MM.1S (cell line): Measurements from ENCODE around the gene L3MBTL3.

Experiments used
- DNase-seq: peaks from one replicate; pipeline ENCODE4 v3.0.0-alpha.2; 2015
- H2AFZ ChIP-seq: fragments of 300-600 bp; sonication (generic); 2 replicates; pipeline ENCODE4 v1.6.0; 2016; ENCODE audit warnings: antibody characterized with exemption, low read length
- H3F3A ChIP-seq: fragments of 300-600 bp; sonication (generic); 2 replicates; pipeline ENCODE4 v1.6.1; 2016; ENCODE audit warnings: mild to moderate bottlenecking, antibody characterized with exemption, low read length, moderate library complexity, mixed read lengths; ENCODE audit not compliant: insufficient read depth
- H3K27ac ChIP-seq: fragments of 300-600 bp; sonication (generic); 2 replicates; pipeline ENCODE4 v1.5.1; 2016; ENCODE audit warnings: mild to moderate bottlenecking, low read length
- H3K27me3 ChIP-seq: fragments of 300-600 bp; sonication (generic); replicated peaks from 2 replicates; pipeline ENCODE4 v1.6.0; 2016; ENCODE audit warnings: low read length; ENCODE audit not compliant: insufficient read depth
- H3K36me3 ChIP-seq: fragments of 300-600 bp; sonication (generic); replicated peaks from 2 replicates; pipeline ENCODE4 v1.6.1; 2016; ENCODE audit warnings: mild to moderate bottlenecking, low read length, mixed read lengths; ENCODE audit not compliant: insufficient read depth
- H3K4me1 ChIP-seq: fragments of 300-600 bp; sonication (generic); 2 replicates; pipeline ENCODE4 v1.6.1; 2016; ENCODE audit warnings: low read length, mixed read lengths
- H3K4me2 ChIP-seq: fragments of 300-600 bp; sonication (generic); 2 replicates; pipeline ENCODE4 v1.6.0; 2016; ENCODE audit warnings: low read depth, low read length
- H3K4me3 ChIP-seq: fragments of 300-600 bp; sonication (generic); 2 replicates; pipeline ENCODE4 v1.5.1; 2016; ENCODE audit warnings: low read length, mixed read lengths
- H3K79me2 ChIP-seq: fragments of 300-600 bp; sonication (generic); 2 replicates; pipeline ENCODE4 v1.6.1; 2016; ENCODE audit warnings: mixed run types, low read length, mixed read lengths
- H3K9ac ChIP-seq: fragments of 300-600 bp; sonication (generic); 2 replicates; pipeline ENCODE4 v1.6.1; 2016; ENCODE audit warnings: low read length, mixed read lengths
- H3K9me2 ChIP-seq: fragments of 300-600 bp; sonication (generic); replicated peaks from 2 replicates; pipeline ENCODE4 v1.6.1; 2016; ENCODE audit warnings: mild to moderate bottlenecking, low read length, mixed read lengths; ENCODE audit not compliant: insufficient read depth
- H3K9me3 ChIP-seq: fragments of 300-600 bp; sonication (generic); replicated peaks from 2 replicates; pipeline ENCODE4 v1.6.1; 2016; ENCODE audit warnings: mild to moderate bottlenecking, low read length, mixed read lengths; ENCODE audit not compliant: insufficient read depth
- H4K20me1 ChIP-seq: fragments of 300-600 bp; sonication (generic); 2 replicates; pipeline ENCODE4 v1.6.1; 2016; ENCODE audit warnings: mild to moderate bottlenecking, low read length, moderate library complexity, mixed read lengths; ENCODE audit not compliant: insufficient read depth
- EZH2 ChIP-seq: fragments of 300-600 bp; sonication (generic); optimal IDR thresholded peaks from 2 replicates; pipeline ENCODE3; 2017; ENCODE audit warnings: low read depth, mild to moderate bottlenecking, antibody characterized with exemption, low read length, mixed read lengths
- EZH2phosphoT487 ChIP-seq: fragments of 300-600 bp; sonication (generic); IDR thresholded peaks from 2 replicates; pipeline ENCODE4 v1.6.1; 2018; ENCODE audit warnings: antibody characterized with exemption, low read length
- TF ChIP-seq, protein P1 (sequence below): fragments of 300-600 bp; sonication (generic); IDR thresholded peaks from 2 replicates; pipeline ENCODE4 v1.5.1; 2016; ENCODE audit warnings: antibody characterized with exemption, low read length, mixed read lengths

The L3MBTL3 gene

DNA sequence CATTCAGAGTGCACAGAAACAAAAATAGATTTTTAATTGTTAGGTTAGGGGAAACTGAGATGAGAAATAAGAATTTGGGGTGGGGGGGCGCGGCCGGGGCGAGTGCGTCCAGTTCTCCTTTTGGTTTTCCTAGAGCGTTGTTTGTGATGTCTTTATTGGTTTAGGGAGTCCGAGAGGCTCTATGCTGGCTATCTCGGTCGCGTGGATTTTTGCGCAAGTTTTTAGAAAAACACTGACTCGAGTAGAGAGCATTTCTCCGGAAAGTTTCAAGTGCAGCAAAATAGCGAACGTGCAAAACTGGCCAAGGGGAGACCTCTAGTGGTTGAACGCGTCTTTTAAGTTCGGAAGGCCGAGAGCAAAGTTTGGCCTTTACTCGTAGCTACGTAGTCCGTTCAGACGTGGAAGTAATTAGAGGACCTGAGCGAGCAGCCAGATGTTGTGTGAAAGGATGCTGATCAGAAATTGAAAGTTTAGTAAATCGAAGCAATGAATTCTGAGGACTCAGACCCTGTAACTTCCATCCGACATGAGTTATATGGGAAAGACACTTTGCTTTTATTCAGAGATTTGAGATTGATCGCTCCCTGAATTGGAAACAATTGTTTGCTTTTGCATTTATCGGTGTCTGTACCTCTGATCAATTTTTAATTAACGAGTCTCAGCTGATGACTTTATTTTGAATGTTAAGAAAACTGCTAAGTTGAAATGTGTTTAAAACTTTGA is 2.7 kb downstream of the L3MBTL3 start:
- peaks cover 9% of the 10 kb centered on the region; the same call in 1 of the 2 replicates for H3K4me1 ChIP-seq
- no peaks in the 10 kb centered on the region for H3K27me3 ChIP-seq
- H2AFZ ChIP-seq: peak overlapping the region; percentile 73; the same call in 1 of the 2 replicates
- no peak for TF ChIP-seq EZH2
- TF ChIP-seq, protein P1, sequence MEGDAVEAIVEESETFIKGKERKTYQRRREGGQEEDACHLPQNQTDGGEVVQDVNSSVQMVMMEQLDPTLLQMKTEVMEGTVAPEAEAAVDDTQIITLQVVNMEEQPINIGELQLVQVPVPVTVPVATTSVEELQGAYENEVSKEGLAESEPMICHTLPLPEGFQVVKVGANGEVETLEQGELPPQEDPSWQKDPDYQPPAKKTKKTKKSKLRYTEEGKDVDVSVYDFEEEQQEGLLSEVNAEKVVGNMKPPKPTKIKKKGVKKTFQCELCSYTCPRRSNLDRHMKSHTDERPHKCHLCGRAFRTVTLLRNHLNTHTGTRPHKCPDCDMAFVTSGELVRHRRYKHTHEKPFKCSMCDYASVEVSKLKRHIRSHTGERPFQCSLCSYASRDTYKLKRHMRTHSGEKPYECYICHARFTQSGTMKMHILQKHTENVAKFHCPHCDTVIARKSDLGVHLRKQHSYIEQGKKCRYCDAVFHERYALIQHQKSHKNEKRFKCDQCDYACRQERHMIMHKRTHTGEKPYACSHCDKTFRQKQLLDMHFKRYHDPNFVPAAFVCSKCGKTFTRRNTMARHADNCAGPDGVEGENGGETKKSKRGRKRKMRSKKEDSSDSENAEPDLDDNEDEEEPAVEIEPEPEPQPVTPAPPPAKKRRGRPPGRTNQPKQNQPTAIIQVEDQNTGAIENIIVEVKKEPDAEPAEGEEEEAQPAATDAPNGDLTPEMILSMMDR: peak; percentile 78
- no peaks in the 10 kb centered on the region for H3K79me2 ChIP-seq
- no peaks in the 10 kb centered on the region for H3K9me3 ChIP-seq
- DNase-seq: peak; percentile 87
- H3K36me3 ChIP-seq: no peaks in the 10 kb centered on the region
- H3K27ac ChIP-seq: peak overlapping the region; percentile 28; the same call in 1 of the 2 replicates
- H3K4me3 ChIP-seq: peak overlapping the region; percentile 72
- peak overlapping the region; percentile 36; the same call in 1 of the 2 replicates for H3K9ac ChIP-seq
- H3K4me2 ChIP-seq: peak overlapping the region; percentile 71
- no peaks in the 10 kb centered on the region for H3K9me2 ChIP-seq
- peaks cover 8% of the 10 kb centered on the region; the same call in 1 of the 2 replicates for H3F3A ChIP-seq
- no peaks in the 10 kb centered on the region for H4K20me1 ChIP-seq

DNA sequence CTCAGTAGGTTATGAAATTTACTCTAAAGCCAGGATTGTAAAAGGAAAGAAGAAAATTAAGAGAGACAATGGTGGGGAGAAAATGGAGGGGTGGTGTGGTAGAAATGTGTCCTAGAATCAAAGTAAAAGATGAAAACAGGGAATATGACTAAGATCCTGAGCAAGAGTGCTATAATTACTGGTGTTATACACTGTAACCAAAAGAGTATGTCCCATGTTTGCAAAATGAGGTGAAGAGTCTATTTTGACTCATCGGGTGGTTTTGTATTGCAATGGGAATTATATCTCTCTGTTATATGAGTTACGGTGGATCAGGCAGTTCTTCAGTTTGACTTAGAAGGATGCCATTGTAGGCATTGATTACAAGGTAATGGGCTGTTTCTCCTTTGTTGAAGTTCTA is 8.5 kb downstream of the L3MBTL3 start:
- Histone ChIP-seq H4K20me1 (no peaks in the 10 kb centered on the region), H3K9me2 (no peaks in the 10 kb centered on the region), H3F3A (peaks cover 9% of the 10 kb centered on the region; the same call in 1 of the 2 replicates), H3K27ac (no peak overlapping the region), H3K4me2 (no peak overlapping the region), H3K4me1 (peaks cover 20% of the 10 kb centered on the region), H3K27me3 (no peaks in the 10 kb centered on the region), H3K36me3 (no peaks in the 10 kb centered on the region), H2AFZ (no peak overlapping the region), H3K9ac (no peak overlapping the region), H3K79me2 (no peaks in the 10 kb centered on the region), H3K9me3 (no peaks in the 10 kb centered on the region), H3K4me3 (no peak overlapping the region)
- TF ChIP-seq EZH2 (no peak), EZH2phosphoT487 (no peak)
- TF ChIP-seq, protein P1: no peak
- DNase-seq: no peak

DNA sequence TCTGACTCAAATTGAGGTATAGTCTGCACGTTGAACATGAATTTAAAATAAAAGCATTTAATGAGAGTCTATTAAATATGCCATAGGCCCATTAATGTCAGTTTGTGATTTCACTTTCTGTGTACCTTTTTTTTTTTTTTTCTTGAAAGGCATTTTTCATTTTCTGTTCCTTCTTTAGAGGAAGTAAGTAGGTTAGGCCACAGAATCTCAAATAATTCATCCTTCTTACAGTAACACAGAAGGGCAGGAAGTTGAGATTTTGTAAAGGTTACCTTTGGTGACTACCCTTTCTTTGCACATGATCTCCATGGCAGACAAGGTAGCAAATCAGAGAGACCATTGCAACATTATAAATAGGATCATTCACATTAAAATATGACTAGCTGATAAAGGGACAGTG is 9.6 kb downstream of the L3MBTL3 start:
- Histone ChIP-seq H3K9me2 (no peaks in the 10 kb centered on the region), H3K4me1 (peaks cover 20% of the 10 kb centered on the region), H3K36me3 (no peaks in the 10 kb centered on the region), H3K27me3 (no peaks in the 10 kb centered on the region), H2AFZ (no peak overlapping the region), H3F3A (peaks cover 9% of the 10 kb centered on the region; the same call in 1 of the 2 replicates), H3K79me2 (no peaks in the 10 kb centered on the region), H3K27ac (peak overlapping the region; percentile 68; the same call in 1 of the 2 replicates), H3K4me3 (no peak overlapping the region), H3K4me2 (peak overlapping the region; percentile 21; the same call in 1 of the 2 replicates), H3K9ac (no peak overlapping the region), H3K9me3 (no peaks in the 10 kb centered on the region), H4K20me1 (no peaks in the 10 kb centered on the region)
- TF ChIP-seq, protein P1: no peak
- TF ChIP-seq EZH2phosphoT487 (no peak), EZH2 (no peak)
- peak; percentile 73 for DNase-seq
